ENCODE results near the gene PPIG.
"Not testable (repeated sequence)": the region's sequence is repeated elsewhere in the genome, so short reads cannot be mapped to it uniquely, and the experiment has no call there.

The PPIG gene

DNA sequence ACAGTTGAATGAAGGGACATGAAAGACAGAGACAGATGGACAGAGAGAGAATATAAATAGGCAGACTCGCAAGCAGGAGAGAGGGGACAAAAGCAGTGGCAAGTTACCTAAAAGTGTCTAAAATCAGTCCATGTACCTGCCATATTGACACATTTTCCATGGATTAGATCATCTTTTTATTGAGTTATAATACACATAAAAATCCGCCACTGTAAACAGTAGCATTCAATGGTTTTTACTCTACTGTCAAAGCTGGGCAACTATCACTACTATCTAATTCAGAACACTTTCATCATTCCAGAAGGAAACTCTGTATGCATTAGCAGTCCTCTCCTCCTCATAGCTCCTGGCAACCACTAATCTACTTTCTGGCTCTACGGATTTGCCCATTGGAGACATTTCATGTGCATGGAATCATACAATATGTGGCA, 100.0 kb downstream of the PPIG start:
- no peaks in the 10 kb centered on the region for H3K9me3 ChIP-seq
- H3K27me3 ChIP-seq, result no peaks in the 10 kb centered on the region
- no peaks in the 10 kb centered on the region for H3K4me1 ChIP-seq
- no peaks in the 10 kb centered on the region for H3K36me3 ChIP-seq
- no peak for TF ChIP-seq CTCF (IDR thresholded peaks at IDR 0.05; ENCODE audit: low read depth, low read length)
- H3K4me3 ChIP-seq (ENCODE audit: low read depth, low read length), result no peak overlapping the region
- DNase-seq, result no peak

GRCh38 chr2:169684712-169685111, 100.6 kb downstream of the PPIG start:
- not testable (repeated sequence) for H3K4me1 ChIP-seq; H3K4me3 ChIP-seq (ENCODE audit: low read depth, low read length); H3K9me3 ChIP-seq; DNase-seq; H3K27me3 ChIP-seq; H3K36me3 ChIP-seq

DNA sequence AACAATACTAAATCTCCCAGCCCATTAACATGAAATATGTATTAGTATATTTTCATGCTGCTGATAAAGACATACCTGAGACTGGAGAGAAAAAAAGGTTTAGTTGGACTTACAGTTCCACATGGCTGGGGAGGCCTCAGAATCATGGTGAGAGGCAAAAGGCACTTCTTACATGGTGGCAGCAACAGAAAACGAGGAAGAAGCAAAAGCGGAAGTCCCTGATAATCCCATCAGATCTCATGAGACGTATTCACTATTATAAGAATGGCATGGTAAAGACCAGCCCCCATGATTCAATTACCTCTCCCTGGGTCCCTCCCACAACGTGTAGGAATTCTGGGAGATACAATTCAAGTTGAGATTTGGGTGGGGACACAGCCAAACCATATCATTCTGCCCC, 102.7 kb downstream of the PPIG start:
- H3K4me1 ChIP-seq; DNase-seq; H3K27me3 ChIP-seq; H3K36me3 ChIP-seq; H3K9me3 ChIP-seq; H3K4me3 ChIP-seq (ENCODE audit: low read depth, low read length): not testable (repeated sequence)

- H3K4me1 ChIP-seq; H3K9me3 ChIP-seq; H3K4me3 ChIP-seq (ENCODE audit: low read depth, low read length); DNase-seq; H3K36me3 ChIP-seq; H3K27me3 ChIP-seq: not testable (repeated sequence)
Observed at GRCh38 chr2:169687943-169688342, 103.8 kb downstream of the PPIG start.

GRCh38 chr2:169690958-169691357, 106.8 kb downstream of the PPIG start:
- Histone ChIP-seq H3K36me3 (no peaks in the 10 kb centered on the region), H3K4me3 (ENCODE audit: low read depth, low read length) (no peak overlapping the region), H3K4me1 (no peaks in the 10 kb centered on the region), H3K9me3 (no peaks in the 10 kb centered on the region), H3K27me3 (no peaks in the 10 kb centered on the region)
- TF ChIP-seq CTCF (IDR thresholded peaks at IDR 0.05; ENCODE audit: low read depth, low read length), result no peak
- no peak for DNase-seq

Measured in BE2C (cell line).